GM21528 (cell line): ENCODE data around the gene MCF2L.
"Not testable (repeated sequence)": the region's sequence is repeated elsewhere in the genome, so short reads cannot be mapped to it uniquely, and the experiment has no call there.

Experiments used
- ATAC-seq: cut with Tn5 transposase; IDR thresholded peaks from one replicate; pipeline ENCODE4 v1.9.1; 2021; ENCODE audit warnings: mild to moderate bottlenecking, moderate library complexity; ENCODE audit not compliant: unreplicated experiment, low FRiP score

Gene MCF2L

GRCh38 chr13:113105032-113105920 lies 136.3 kb downstream of the MCF2L start, which contains the start of gene F7:
TSS of gene F7 (plus strand) at chr13:113105791. CDS start at chr13:113105842, 51 bp downstream.
- ATAC-seq = no peak

GRCh38 chr13:113105921-113106452 lies 137.0 kb downstream of the MCF2L start:
- ATAC-seq = no peak

GRCh38 chr13:113106711-113107351 lies 137.8 kb downstream of the MCF2L start:
- no peak for ATAC-seq

- ATAC-seq = not testable (repeated sequence)
These were observed 139.5 kb downstream of the MCF2L start for GRCh38 chr13:113108521-113108920.

GRCh38 chr13:113109151-113110047 lies 140.4 kb downstream of the MCF2L start:
- ATAC-seq = no peak

GRCh38 chr13:113110048-113110851 lies 141.2 kb downstream of the MCF2L start:
- no peak for ATAC-seq

- ATAC-seq = no peak
These were observed 141.9 kb downstream of the MCF2L start for GRCh38 chr13:113110852-113111315.

GRCh38 chr13:113111821-113112220 lies 142.8 kb downstream of the MCF2L start:
- not testable (repeated sequence) for ATAC-seq

GRCh38 chr13:113112475-113112874 lies 143.5 kb downstream of the MCF2L start:
- ATAC-seq = not testable (repeated sequence)

GRCh38 chr13:113112893-113113845 lies 144.2 kb downstream of the MCF2L start:
- no peak for ATAC-seq

GRCh38 chr13:113113846-113114271 lies 144.8 kb downstream of the MCF2L start:
- ATAC-seq = no peak

- no peak for ATAC-seq
These were observed 145.7 kb downstream of the MCF2L start for GRCh38 chr13:113114511-113115362.

- ATAC-seq = no peak
These were observed 146.6 kb downstream of the MCF2L start for GRCh38 chr13:113115363-113116205.

- no peak for ATAC-seq
These were observed 147.3 kb downstream of the MCF2L start for GRCh38 chr13:113116206-113116800.

- ATAC-seq = no peak
These were observed 147.9 kb downstream of the MCF2L start for GRCh38 chr13:113116871-113117271.

- ATAC-seq = no peak
These were observed 148.4 kb downstream of the MCF2L start for GRCh38 chr13:113117335-113117872.
